CD4-positive, alpha-beta T cell treated with Interleukin-1 beta for 1 hour (primary cell): ENCODE results near the gene PVRIG.
"Not testable (repeated sequence)": the region's sequence is repeated elsewhere in the genome, so short reads cannot be mapped to it uniquely, and the experiment has no call there.

Experiments
- DNase-seq, 2 donors: peaks; one replicate each; pipeline ENCODE4 v3.0.0-alpha.2; 2020 to 2022

Gene PVRIG

GRCh38 chr7:100195901-100196322, 23.8 kb upstream of the PVRIG start:
- not testable (repeated sequence) for DNase-seq

GRCh38 chr7:100198266-100198665, 21.5 kb upstream of the PVRIG start:
- no peak for DNase-seq

GRCh38 chr7:100200693-100201092, 19.1 kb upstream of the PVRIG start:
- DNase-seq: no peak

- DNase-seq: no peak
Measured at GRCh38 chr7:100204454-100204853, 15.3 kb upstream of the PVRIG start.

- DNase-seq: peak in 1 of 2 donors; percentile 44
Measured at GRCh38 chr7:100208911-100209408, 10.8 kb upstream of the PVRIG start.

GRCh38 chr7:100209493-100209892, 10.3 kb upstream of the PVRIG start:
- DNase-seq: no peak

- DNase-seq: no peak
Measured at GRCh38 chr7:100210805-100211204, 8.9 kb upstream of the PVRIG start.

- peak; percentile 58 to 64 for DNase-seq
Measured at GRCh38 chr7:100211342-100211780, 8.4 kb upstream of the PVRIG start.

- no peak for DNase-seq
Measured at GRCh38 chr7:100212631-100213286, 7.0 kb upstream of the PVRIG start.

- DNase-seq: no peak
Measured at GRCh38 chr7:100213672-100214071, 6.1 kb upstream of the PVRIG start.

- DNase-seq: peak in 1 of 2 donors; percentile 7
Measured at GRCh38 chr7:100214356-100214755, 5.4 kb upstream of the PVRIG start.

GRCh38 chr7:100215895-100216294, 3.9 kb upstream of the PVRIG start:
- DNase-seq: no peak

GRCh38 chr7:100217934-100218333, 1.8 kb upstream of the PVRIG start:
- peak; percentile 80 to 84 for DNase-seq

- DNase-seq: peak in 1 of 2 donors; percentile 22
Measured at GRCh38 chr7:100219271-100219737, 445 bp upstream of the PVRIG start.

- no peak for DNase-seq
Measured at GRCh38 chr7:100220586-100221230, 959 bp downstream of the PVRIG start.

GRCh38 chr7:100221231-100221718, 1.5 kb downstream of the PVRIG start:
- peak; percentile 83 to 88 for DNase-seq

GRCh38 chr7:100221767-100222444, 2.2 kb downstream of the PVRIG start:
- peak in 1 of 2 donors; percentile 43 for DNase-seq

- DNase-seq: no peak
Measured at GRCh38 chr7:100222445-100223132, 2.8 kb downstream of the PVRIG start.

GRCh38 chr7:100223376-100223927, 3.7 kb downstream of the PVRIG start:
- not testable (repeated sequence) for DNase-seq

GRCh38 chr7:100224891-100225290, 5.1 kb downstream of the PVRIG start:
- not testable (repeated sequence) for DNase-seq

- DNase-seq: not testable (repeated sequence)
Measured at GRCh38 chr7:100234660-100235317, 15.0 kb downstream of the PVRIG start.

GRCh38 chr7:100239975-100240374, 20.2 kb downstream of the PVRIG start:
- DNase-seq: not testable (repeated sequence)
